ENCODE measurements around the gene TFPT. TPM values are rescaled to one million over a fixed set of nuclear protein-coding genes. Genes with fewer than 3 reads are reported as not detected.

TFPT gene
- total RNA-seq, 3 donors from 2014 or later: 9.8 to 18.2 (median 15.3) TPM

DNA sequence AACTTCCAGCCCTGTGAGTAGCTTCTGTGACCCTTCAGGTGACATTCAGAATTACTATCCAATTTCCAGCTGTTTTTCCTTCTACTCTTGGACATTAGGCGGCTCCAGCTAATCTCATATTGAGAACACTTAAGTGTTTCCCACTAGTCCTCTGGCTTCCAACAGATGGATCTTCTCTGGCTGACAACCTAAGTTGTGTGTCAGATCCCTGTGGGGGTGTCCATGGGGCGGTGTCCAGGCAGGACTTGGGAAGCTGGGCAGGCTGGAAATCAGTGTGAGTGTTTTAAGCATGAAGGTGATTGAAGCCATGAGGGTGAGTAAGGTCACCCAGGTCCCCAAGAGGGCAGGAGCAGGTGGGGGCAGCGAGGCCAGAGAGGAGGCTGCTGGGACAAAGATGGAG, 32.2 kb upstream of the TFPT start:
- Histone ChIP-seq H3K4me3 (no peak overlapping the region), H3K4me1 (ENCODE audit: low read depth) (no peaks in the 10 kb centered on the region), H3K36me3 (ENCODE audit: low read depth) (peaks cover 32% of the 10 kb centered on the region), H3K9me3 (no peaks in the 10 kb centered on the region)
- intact Hi-C loops (cut with DNase I, micrococcal nuclease): no loop called here
- TF ChIP-seq, protein P1, sequence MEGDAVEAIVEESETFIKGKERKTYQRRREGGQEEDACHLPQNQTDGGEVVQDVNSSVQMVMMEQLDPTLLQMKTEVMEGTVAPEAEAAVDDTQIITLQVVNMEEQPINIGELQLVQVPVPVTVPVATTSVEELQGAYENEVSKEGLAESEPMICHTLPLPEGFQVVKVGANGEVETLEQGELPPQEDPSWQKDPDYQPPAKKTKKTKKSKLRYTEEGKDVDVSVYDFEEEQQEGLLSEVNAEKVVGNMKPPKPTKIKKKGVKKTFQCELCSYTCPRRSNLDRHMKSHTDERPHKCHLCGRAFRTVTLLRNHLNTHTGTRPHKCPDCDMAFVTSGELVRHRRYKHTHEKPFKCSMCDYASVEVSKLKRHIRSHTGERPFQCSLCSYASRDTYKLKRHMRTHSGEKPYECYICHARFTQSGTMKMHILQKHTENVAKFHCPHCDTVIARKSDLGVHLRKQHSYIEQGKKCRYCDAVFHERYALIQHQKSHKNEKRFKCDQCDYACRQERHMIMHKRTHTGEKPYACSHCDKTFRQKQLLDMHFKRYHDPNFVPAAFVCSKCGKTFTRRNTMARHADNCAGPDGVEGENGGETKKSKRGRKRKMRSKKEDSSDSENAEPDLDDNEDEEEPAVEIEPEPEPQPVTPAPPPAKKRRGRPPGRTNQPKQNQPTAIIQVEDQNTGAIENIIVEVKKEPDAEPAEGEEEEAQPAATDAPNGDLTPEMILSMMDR (IDR thresholded peaks at IDR 0.05): no peak
- ATAC-seq (no peak), DNase-seq (no peak)

DNA sequence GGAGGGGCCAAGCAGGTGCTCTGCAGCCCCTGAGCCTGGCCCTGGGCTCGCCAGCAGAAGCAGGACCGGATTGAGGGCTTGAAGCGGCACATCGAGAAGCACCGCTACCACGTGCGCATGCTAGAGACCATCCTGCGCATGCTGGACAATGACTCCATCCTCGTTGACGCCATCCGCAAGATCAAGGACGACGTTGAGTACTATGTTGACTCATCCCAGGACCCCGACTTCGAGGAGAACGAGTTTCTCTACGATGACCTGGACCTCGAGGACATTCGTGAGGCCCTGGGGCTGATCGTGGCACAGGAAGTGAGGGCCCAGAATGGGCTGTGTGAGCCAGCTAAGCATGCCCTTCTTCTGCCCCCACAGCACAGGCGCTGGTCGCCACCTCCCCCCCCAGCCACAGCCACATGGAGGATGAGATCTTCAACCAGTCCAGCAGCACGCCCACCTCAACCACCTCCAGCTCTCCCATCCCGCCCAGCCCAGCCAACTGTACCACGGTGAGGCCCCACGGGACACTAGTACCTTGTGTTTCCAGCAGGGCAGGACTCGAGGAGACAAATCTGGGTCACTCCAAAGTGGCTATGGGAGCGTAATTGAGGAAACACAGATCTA, 30.2 kb upstream of the TFPT start:
- H3K4me3 ChIP-seq: no peak overlapping the region
- no peaks in the 10 kb centered on the region for H3K9me3 ChIP-seq
- peaks cover 3% of the 10 kb centered on the region for H3K4me1 ChIP-seq (ENCODE audit: low read depth)
- DNase-seq (no peak), ATAC-seq (no peak)
- H3K36me3 ChIP-seq (ENCODE audit: low read depth): peaks cover 24% of the 10 kb centered on the region
- TF ChIP-seq, protein P1 (IDR thresholded peaks at IDR 0.05): no peak
- intact Hi-C loops (cut with DNase I, micrococcal nuclease): no loop called here

DNA sequence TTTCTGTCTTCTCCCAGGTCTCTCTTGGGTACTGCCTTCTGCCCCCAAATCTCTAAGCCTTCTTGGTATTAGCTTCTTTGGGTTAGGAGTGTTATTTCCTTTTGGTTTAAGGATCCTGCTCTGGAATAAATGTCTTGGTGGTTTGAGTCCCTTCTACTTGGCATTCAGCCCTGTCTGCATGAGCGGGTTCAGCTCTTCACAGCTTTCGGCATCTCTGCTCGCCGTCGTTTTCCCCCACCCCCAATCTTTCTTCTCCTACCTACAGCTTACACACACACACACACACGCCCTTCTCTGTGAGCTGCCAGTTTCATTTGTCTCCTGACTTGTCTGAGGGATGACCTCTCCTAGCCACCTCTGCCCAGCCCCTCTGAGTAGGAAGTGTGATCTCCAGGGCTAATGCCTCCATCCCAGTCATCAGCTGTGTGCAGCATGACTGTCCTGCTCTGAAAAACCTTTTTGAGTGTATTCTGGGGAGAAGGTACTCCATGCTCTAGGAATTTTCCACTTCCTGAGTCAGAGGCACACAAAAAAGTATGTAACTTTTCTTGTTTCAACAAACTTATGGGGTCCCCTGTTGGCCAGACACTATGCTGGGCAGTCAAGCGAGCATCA, 26.8 kb upstream of the TFPT start:
- intact Hi-C loops (cut with DNase I, micrococcal nuclease): no loop called here
- ATAC-seq (no peak), DNase-seq (no peak)
- H3K4me3 ChIP-seq: no peak overlapping the region
- TF ChIP-seq, protein P1 (IDR thresholded peaks at IDR 0.05): no peak
- H3K9me3 ChIP-seq: no peaks in the 10 kb centered on the region
- peaks cover 22% of the 10 kb centered on the region for H3K36me3 ChIP-seq (ENCODE audit: low read depth)
- H3K4me1 ChIP-seq (ENCODE audit: low read depth): peaks cover 21% of the 10 kb centered on the region

DNA sequence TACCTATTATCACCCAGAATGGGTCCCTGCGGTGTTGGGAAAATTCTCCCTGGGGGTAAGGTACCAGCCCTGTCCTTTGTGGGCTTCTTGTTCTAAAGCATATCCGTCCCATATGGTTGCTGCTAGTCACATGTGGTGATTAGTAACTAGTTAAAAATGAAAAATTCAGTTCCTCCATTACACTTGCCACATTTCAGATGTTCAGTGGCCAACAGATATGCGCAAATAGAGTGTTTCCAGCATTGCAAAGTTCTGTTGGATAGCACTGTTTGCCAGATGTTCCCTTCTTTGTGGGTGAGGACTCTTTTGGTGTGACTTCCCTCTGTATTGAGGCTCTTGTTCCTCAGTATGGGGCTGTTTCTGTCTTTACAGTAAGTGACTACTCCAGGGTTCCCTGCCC, 25.9 kb upstream of the TFPT start:
- intact Hi-C loops (cut with DNase I, micrococcal nuclease): no loop called here
- no peak for DNase-seq
- TF ChIP-seq, protein P1 (IDR thresholded peaks at IDR 0.05): no peak
- H3K4me3 ChIP-seq: no peak overlapping the region
- no peaks in the 10 kb centered on the region for H3K9me3 ChIP-seq
- peaks cover 20% of the 10 kb centered on the region for H3K36me3 ChIP-seq (ENCODE audit: low read depth)
- ATAC-seq: no peak
- peaks cover 27% of the 10 kb centered on the region for H3K4me1 ChIP-seq (ENCODE audit: low read depth)

DNA sequence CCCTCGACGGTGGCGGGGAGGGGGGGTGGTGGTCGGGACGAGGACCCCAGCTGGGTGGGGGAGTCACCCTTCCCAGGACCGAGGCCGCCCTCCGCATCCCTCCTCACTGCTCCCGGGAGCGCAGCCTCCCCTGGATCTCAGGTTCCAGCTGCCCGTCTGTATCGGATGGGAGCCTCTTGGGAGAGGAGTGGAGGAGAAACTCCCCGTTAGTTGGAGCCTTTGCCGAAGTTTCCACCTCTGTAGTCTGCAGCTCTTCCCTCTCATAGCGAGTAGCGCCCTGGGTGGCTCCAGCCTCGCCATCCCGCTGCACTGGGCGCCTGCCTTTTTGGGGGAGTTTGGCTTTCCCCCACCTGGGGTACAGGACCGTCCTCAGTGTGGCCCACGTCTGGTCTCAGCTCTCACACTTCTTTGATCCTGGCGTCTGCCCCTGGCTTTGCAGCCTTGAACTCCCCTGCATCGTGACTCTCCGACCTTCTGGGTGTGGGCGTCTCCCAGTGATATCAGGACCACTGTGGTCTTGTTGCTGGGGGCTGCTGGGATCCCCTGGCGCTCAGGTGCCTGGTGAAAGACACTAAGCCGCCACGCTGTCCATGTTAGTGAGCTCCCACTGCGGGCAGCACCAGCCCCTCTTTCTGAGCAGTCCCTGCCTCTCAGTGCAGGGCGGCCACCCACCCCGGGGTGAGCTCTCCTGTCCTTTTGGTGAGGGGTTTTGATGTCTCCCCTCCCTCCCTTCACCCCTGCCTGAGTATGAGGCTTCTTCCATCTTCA, 23.2 kb upstream of the TFPT start:
- intact Hi-C loops (cut with DNase I, micrococcal nuclease): no loop called here
- TF ChIP-seq, protein P1 (IDR thresholded peaks at IDR 0.05): no peak
- no peaks in the 10 kb centered on the region for H3K9me3 ChIP-seq
- DNase-seq: no peak
- peaks cover 11% of the 10 kb centered on the region for H3K36me3 ChIP-seq (ENCODE audit: low read depth)
- H3K4me3 ChIP-seq: peak overlapping the region; percentile 99
- no peak for ATAC-seq
- H3K4me1 ChIP-seq (ENCODE audit: low read depth): peaks cover 35% of the 10 kb centered on the region
